DMS79 (cell line): ENCODE data around the gene TMPRSS7.
A peak's percentile ranks its signal among the peaks of the same experiment; 100 is the strongest.

Experiments used
- DNase-seq: peaks from one replicate; lab custom pipeline; 2025; lab: John Stamatoyannopoulos, UW

The TMPRSS7 gene

GRCh38 chr3:112096176-112096575, 61.6 kb downstream of the TMPRSS7 start:
- no peak for DNase-seq

- no peak for DNase-seq
Observed at GRCh38 chr3:112097378-112097777, 62.8 kb downstream of the TMPRSS7 start.

- DNase-seq = no peak
Observed at GRCh38 chr3:112101916-112102315, 67.4 kb downstream of the TMPRSS7 start.

GRCh38 chr3:112104774-112105173, 70.2 kb downstream of the TMPRSS7 start:
- no peak for DNase-seq

- no peak for DNase-seq
Observed at GRCh38 chr3:112109322-112109721, 74.8 kb downstream of the TMPRSS7 start.

DNA sequence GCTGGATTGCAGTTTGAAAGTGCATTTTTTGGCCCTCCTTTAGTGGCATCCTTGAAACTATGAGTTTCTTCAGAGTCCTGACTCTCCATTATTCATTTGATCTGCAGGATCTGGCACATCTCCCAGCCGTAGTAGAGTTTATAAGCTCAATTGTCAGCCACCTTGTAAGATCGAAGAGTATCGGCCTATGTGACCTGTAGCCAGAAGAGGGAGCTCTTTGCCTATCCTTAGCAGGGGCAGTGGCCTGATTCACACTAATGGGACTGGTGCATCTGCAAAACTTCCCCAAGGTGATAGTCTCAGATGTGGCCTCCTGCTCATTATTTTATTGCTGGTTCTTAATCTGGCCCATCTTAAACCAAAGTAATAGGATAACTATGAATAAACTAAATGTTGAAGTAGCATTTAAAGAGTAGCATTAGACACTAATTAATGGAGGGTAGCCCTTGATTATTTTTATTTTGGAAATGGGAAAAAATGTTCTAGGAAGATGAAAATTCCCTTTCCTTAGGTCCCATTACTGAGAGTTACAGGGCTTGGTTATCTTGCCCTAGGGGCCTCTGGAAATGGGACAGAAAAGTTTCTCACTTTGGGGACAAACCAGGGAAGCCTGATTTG, 77.4 kb downstream of the TMPRSS7 start:
- peak; percentile 29 for DNase-seq

DNA sequence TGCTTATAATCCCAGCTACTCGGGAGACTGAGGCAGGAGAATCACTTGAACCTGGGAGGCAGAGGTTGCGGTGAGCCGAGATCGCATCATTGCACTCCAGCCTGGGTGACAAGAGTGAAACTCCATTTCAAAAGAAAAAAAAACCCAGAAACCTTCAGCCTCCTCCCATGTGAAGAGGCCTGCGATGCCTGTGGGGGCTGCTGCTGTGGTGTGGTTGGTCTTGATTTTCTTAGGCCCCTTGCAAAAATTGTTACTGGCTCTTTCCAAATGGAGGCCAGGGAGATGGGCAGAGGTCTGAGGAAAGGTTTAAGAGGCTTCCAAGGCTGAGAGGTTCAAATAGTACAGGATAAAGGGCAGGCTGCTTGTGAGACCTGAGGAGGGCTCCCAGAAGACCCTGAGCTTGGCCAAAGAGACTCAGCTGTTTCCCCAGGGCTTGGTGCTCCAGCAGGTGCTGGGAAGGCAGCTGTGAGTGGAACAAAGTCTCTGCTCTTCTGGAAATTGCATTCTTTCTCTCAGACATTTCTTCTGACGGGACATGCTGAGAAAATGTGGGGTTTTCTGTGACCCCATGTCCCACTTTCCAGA, 80.1 kb downstream of the TMPRSS7 start:
- no peak for DNase-seq

DNA sequence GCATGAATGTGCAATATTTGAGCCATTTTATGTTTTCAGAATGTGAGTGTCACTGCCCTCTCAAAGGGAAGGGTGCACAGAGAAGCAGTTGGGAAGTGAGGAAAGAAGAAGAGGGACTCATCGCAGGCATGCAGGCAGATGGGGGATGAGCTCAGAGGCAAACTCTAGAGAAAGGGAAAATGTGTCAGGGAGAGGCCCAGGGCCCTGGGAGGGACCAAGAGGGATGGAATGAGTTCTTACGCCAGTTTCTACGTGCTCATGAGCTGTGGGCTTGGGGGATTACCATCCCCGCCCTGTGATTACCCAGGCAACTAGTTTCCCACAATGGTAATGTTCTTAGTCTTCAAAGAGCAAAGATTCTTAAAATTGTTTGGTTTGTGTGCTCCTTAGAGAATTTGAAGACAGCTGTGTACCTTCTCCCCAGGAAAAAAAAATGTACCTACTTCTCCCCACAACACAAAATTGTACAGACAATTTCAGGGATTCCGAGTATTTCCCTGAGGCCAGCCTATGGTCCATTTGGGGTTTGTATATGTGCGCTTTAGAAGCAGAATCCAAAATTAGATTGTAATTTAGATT, 80.7 kb downstream of the TMPRSS7 start:
- DNase-seq = no peak

DNA sequence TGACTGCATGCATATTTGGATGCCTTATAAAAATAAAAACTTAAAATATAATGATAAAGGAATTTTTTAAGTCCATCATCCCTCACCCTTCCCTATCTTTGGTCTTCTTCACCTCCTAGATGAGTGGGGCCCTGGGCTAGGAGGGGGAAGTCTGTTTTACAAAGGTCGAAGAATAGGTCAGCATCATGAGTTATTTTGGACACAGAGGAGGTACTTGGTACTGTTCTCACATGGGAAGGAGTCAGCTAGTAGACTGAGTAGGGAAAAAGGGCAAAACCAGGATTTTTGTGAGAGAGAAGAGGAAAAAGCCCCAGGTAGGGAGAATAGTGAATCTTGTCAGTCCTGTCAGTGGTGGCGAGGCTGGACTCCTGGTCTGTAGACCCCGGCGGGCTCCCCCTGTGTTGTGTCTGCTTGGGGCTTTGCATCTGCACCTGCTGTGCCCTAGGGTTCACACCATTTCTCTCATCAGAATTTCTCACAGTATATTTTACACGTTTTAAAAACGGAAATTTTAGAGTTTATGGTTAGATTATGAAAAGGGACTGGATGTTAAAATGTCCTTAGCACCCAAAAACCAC, 81.4 kb downstream of the TMPRSS7 start:
- DNase-seq = no peak

DNA sequence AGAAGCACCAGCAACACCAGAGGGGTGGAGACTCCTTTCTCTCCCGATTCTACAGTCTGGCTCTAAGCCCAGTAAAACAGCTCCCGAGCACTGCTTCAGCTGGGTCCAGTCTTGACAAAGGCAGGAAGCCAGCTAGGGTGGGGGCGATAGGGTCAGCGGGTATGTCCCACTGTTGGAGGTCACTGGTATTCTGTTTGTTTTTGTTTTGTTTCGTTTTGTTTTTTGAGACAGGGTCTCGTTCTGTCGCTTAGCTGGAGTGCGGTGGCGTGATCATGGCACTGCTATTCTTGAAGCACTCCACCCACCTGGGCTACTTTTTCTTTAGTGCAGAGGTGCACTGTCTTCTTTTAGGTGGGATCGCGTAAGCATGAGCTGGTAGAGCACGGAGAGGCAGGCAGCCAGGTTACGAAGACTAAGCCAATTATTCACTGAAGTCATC, 82.2 kb downstream of the TMPRSS7 start:
- no peak for DNase-seq

GRCh38 chr3:112117415-112117814, 82.9 kb downstream of the TMPRSS7 start:
- no peak for DNase-seq

DNA sequence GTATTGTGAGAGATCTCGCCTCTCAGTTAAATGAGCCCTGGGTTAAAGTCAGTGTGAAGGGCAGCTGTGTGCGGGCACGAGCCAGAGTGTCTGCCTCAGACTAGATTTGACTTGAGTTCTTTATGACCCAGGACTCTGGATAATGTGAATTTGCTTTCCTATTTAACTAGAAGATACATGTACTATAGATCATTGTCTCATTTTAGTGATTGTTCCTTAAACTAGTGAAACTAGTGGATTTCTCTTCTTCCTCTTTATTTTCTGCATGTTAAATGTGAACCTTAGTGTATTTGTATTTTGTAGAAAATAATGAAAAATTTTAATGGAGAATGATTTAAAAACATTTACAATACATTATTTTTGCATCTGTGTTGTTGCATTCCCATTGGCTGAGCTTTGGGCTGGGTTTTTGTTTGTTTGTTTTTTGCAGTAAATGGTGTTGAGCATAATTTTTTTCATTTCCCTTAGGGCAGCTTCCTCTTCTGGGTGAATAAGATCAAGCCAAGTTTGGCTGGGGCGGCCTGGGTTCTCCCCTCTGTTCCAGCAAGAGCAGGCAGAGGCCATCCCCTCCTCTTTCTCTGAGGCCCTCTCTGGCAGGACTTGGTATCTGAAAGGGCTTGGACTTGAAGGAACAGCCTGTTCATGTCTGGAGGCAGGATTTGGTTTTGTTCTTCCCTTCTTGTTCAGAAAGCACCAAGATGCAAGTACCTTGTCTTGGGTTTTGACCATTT, 83.5 kb downstream of the TMPRSS7 start:
- DNase-seq = no peak

- no peak for DNase-seq
Observed at GRCh38 chr3:112119962-112120836, 85.7 kb downstream of the TMPRSS7 start.

GRCh38 chr3:112121577-112122547, 87.3 kb downstream of the TMPRSS7 start:
- no peak for DNase-seq

DNA sequence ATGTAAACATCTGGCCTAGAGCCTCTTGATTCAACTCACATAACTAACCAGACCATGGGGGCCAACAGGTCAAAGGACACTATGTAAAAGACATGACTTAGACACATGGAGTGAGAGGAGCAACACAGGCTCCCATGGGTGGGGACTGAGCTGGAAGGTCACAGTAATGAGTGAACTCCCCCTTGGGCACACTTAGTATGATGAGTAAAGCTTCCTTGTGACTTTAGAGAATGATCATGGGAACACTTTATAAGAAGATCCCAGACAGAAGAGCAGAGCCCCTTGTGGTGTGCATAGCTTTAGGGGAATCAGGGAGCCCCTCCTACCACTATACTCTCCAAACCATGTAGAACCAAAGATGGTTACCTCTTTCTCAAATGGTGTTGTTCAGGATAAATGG, 88.3 kb downstream of the TMPRSS7 start:
- no peak for DNase-seq

DNA sequence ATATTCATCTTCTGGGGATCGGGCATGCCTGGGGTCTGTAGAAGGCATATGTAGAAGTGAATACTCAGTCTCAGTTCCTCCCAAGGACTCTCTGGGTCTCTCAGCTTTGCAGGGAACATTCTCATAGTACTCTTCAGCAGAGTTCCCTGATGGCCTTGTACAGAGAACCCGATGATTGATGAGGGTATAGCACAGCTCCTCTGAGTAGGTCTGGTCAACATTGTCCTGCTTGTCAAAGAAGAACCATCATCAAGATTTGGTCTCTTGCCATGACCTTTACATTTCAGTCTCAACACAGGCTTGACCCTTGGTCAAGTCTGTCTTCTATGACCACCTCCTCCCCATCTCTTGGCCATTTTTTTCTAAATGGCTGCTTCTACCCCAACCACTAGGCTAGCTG, 89.0 kb downstream of the TMPRSS7 start:
- no peak for DNase-seq

- no peak for DNase-seq
Observed at GRCh38 chr3:112124907-112125607, 90.5 kb downstream of the TMPRSS7 start.

DNA sequence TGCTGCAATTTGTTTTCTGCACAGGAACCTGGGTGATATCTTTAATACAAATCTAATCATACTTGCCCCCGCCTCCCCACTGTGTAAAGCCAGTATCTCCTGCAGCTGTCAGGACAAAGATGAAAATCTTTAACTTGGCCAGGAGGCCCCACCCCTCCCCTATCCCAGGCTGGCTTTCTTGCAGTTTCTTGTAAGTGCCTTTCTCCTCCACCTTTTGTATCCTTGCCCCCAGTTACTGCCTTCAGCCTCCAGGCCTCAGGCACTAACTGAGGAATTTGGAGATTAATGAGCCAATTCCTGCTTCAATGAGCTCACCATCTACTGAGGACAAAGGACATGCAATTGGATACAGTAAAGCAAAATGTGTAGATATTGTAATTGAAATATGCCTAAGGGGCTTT, 92.0 kb downstream of the TMPRSS7 start:
- no peak for DNase-seq

GRCh38 chr3:112127522-112128494, 93.3 kb downstream of the TMPRSS7 start:
- no peak for DNase-seq
